Measurements from ENCODE around the gene NCK2.
A peak's percentile ranks its signal among the peaks of the same experiment; 100 is the strongest.

NCK2 gene

GRCh38 chr2:105872142-105872728, 127.5 kb downstream of the NCK2 start:
- H3K4me3 ChIP-seq (ENCODE audit: low read depth, low read length), result no peak overlapping the region
- TF ChIP-seq CTCF (conservative IDR thresholded peaks at IDR 0.05; ENCODE audit: low read depth, low read length), result no peak
- no peak for DNase-seq (ENCODE audit: low read depth)

- no peak overlapping the region for H3K4me3 ChIP-seq (ENCODE audit: low read depth, low read length)
- DNase-seq (ENCODE audit: low read depth), result no peak
- TF ChIP-seq CTCF (conservative IDR thresholded peaks at IDR 0.05; ENCODE audit: low read depth, low read length), result no peak
Observed at GRCh38 chr2:105872830-105873229, 128.1 kb downstream of the NCK2 start.

GRCh38 chr2:105873281-105873680, 128.6 kb downstream of the NCK2 start:
- TF ChIP-seq CTCF (conservative IDR thresholded peaks at IDR 0.05; ENCODE audit: low read depth, low read length), result no peak
- no peak for DNase-seq (ENCODE audit: low read depth)
- no peak overlapping the region for H3K4me3 ChIP-seq (ENCODE audit: low read depth, low read length)

GRCh38 chr2:105873721-105874120, 129.0 kb downstream of the NCK2 start:
- peak; percentile 87 for DNase-seq (ENCODE audit: low read depth)
- no peak overlapping the region for H3K4me3 ChIP-seq (ENCODE audit: low read depth, low read length)
- TF ChIP-seq CTCF (conservative IDR thresholded peaks at IDR 0.05; ENCODE audit: low read depth, low read length), result no peak

- H3K4me3 ChIP-seq (ENCODE audit: low read depth, low read length), result no peak overlapping the region
- TF ChIP-seq CTCF (conservative IDR thresholded peaks at IDR 0.05; ENCODE audit: low read depth, low read length), result no peak
- DNase-seq (ENCODE audit: low read depth), result no peak
Observed at GRCh38 chr2:105874466-105874865, 129.8 kb downstream of the NCK2 start.

- peak; percentile 14 for DNase-seq (ENCODE audit: low read depth)
- no peak overlapping the region for H3K4me3 ChIP-seq (ENCODE audit: low read depth, low read length)
- no peak for TF ChIP-seq CTCF (conservative IDR thresholded peaks at IDR 0.05; ENCODE audit: low read depth, low read length)
Observed at GRCh38 chr2:105875241-105875640, 130.5 kb downstream of the NCK2 start.

GRCh38 chr2:105876191-105876590, 131.5 kb downstream of the NCK2 start:
- no peak overlapping the region for H3K4me3 ChIP-seq (ENCODE audit: low read depth, low read length)
- no peak for TF ChIP-seq CTCF (conservative IDR thresholded peaks at IDR 0.05; ENCODE audit: low read depth, low read length)
- DNase-seq (ENCODE audit: low read depth), result no peak
